Hematopoietic multipotent progenitor cell treated with erythropoietin and hydrocortisone succinate and interleukin-3 and kit ligand, for 15 days (in vitro differentiated cells): ENCODE measurements around the gene ANKRD26.
"Not testable (repeated sequence)": the region's sequence is repeated elsewhere in the genome, so short reads cannot be mapped to it uniquely, and the experiment has no call there.

ENCODE experiments used
- DNase-seq: peaks from one replicate; pipeline ENCODE4 v3.0.0-alpha.2; 2015; ENCODE audit warnings: low spot score

The ANKRD26 gene

DNA sequence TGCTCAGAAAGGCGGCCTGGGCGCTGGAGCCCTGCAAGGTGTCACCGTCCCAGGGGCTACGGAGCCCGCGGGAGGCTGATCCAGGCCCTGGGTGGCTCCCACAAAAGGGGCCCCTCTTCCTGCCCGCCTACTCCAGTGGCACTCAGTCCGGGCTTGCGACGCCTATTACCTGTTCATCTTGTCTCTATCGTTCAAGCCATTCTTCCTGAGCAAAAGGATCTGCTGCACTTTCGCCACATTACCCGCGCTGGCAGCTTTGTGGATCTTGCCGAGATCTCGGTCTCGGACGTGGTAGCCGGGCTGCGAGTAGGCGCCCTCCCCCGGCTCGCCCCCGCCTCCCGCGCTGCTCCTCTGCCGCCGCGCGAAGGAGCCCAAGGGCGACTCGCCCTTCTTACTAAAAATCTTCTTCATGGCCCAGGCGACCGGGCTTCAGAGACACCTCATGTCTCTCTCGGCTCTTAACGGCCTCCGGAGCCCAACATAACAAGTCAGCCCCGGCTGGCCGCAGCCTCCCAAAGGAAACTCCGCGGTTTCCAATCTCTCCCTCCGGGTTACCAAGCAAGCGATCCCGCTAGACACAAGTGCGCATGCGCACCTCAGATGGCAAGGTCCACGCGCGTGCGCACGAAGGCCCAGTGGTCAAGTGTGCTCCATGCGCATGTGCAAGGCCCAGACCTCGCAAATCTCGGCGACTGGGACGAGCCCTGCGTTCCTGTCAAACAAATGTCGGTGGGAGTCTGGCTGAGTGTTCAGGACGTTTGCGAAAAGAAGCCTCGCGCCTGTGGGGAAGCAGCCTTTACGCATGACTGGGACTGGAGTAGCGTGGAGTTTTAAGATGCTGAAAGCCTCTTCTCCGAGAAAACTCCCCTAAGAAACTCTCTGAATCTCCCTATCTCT lies at the start of gene ANKRD26:
TSS of gene ANKRD26 (minus strand) at position 579 of the 897 bp plus-strand sequence. CDS start at position 411, 168 bp downstream.
- DNase-seq = peak; percentile 98

DNA sequence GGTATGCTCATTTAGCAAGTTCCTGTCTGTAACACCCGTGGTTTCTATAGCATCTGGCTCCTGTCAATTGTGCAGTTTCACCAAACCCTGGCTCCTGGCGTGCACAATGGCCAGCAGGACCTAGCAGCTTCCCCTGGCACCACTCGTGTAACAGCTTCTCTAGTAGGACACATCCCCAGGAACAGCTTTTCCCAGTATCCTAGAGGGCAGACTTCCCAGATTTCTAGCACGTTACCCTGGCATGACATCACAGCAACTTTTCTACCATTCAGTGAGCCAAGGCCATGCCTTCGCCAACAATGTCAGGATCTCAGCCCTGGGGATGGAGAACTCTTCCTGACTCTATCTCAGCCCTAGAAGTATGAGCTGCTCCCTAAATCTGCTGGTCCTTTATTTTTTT lies 47.4 kb upstream of the ANKRD26 start:
- DNase-seq = no peak

GRCh38 chr10:27145937-27146336 lies 45.6 kb upstream of the ANKRD26 start:
- DNase-seq = no peak

GRCh38 chr10:27143686-27144085 lies 43.4 kb upstream of the ANKRD26 start:
- no peak for DNase-seq

DNA sequence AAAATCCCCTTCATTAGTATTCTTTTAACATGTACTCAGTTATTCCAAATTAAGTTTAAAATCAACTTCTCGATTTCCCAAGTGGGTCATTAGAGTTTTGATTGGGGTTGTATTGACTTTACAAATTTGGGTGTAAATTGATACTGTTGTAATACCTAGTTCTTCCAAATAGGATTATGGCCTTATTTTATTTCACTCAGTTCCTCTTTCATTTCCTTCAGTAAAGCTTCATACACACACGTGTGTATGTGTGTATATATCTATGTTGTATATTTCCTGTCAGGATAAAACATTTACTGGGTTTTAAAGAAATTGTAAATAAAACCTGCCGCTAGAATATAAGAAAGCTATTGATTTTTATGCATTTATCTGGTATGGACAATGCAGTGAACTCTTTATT lies 38.0 kb upstream of the ANKRD26 start:
- no peak for DNase-seq

DNA sequence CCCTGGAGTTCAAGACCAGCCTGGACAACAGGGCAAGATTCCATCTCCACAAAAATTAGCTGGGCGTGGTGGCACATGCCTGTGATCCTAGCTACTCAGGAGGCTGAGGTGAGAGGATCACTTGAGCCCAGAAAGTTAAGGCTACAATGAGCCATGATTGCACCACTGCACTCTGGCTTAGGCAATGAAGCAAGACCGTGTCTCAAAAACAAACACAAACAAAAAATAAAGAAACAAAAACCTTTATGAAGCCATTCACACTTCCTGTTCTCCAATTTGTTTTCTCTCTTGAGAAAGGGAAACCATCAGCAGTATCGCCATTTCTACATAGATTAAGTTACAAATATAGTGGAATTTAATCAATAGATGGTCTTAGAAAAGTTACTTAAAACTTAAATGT lies 34.1 kb upstream of the ANKRD26 start:
- DNase-seq = no peak

GRCh38 chr10:27108165-27108564 lies 7.9 kb upstream of the ANKRD26 start:
- DNase-seq = no peak

DNA sequence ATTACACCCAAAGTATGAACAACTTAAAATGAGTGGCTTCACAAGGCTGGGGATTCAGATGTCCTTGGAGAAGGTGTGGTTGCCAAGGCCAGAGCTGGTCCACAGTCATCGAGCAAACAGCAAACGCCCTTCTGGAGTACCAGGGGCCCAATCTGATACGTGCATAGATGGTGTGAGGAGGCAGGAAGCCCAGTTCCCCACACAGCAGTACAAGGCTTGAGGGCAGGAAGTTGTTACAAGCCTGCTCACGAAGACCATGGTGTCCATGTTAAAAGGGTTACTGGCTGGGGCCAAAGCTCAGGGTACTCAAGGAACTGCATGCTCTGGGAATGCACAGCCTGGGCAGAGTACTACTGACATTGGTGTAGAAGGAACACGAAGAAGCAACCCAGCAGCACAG lies 4.6 kb upstream of the ANKRD26 start:
- no peak for DNase-seq

- DNase-seq = no peak
Measured at GRCh38 chr10:27100813-27101347, 586 bp upstream of the ANKRD26 start.

GRCh38 chr10:27099448-27099847 lies 846 bp downstream of the ANKRD26 start:
- DNase-seq = no peak

GRCh38 chr10:27088119-27089044 lies 11.9 kb downstream of the ANKRD26 start:
- no peak for DNase-seq

- DNase-seq = no peak
Measured at GRCh38 chr10:27072436-27073114, 27.7 kb downstream of the ANKRD26 start.

GRCh38 chr10:27068217-27068891 lies 31.9 kb downstream of the ANKRD26 start:
- DNase-seq = no peak

- DNase-seq = no peak
Measured at GRCh38 chr10:27065084-27065483, 35.2 kb downstream of the ANKRD26 start.

GRCh38 chr10:27052656-27053055 lies 47.6 kb downstream of the ANKRD26 start:
- DNase-seq = no peak

DNA sequence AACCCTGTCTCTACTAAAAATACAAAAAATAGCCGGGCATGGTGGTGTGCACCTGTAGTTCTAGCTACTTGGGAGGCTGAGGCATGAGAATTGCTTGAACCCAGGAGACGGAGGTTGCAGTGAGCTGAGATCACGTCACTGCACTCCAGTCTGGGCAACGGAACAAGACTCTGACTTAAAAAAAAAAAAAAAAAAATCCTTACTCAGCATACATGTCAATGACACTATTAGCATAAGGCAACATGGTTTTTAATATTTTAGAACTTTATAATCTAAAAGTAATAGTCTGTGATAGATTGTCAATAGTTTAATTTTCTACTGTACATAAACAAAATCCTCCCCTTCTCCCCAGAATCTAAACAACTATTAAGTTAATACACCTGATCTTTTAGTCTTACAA lies 55.0 kb downstream of the ANKRD26 start:
- DNase-seq = not testable (repeated sequence)

GRCh38 chr10:27041196-27041595 lies 59.1 kb downstream of the ANKRD26 start:
- no peak for DNase-seq

GRCh38 chr10:27038168-27038567 lies 62.1 kb downstream of the ANKRD26 start:
- no peak for DNase-seq

GRCh38 chr10:27035163-27035562 lies 65.1 kb downstream of the ANKRD26 start:
- DNase-seq = no peak

GRCh38 chr10:27030060-27030459 lies 70.2 kb downstream of the ANKRD26 start:
- no peak for DNase-seq

DNA sequence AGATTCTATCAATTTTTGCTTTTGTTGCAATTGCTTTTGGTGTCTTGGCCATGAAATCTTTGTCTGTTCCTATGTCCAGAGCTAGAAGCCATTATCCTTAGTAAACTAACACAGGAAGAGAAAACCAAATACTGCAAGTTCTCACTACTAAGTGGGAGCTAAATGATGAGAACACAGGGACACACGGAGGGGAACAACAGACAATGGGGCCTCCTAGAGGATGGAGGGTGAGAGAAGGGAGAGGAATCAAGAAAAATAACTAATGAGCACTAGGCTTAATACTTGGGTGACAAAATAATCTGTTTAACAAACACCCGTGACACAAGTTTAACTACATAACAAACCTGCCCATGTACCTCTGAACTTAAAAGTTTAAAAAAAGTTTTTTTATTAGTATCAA lies 78.2 kb downstream of the ANKRD26 start:
- DNase-seq = no peak
